Cardiac fibroblast (primary cell): Measurements from ENCODE around the gene SYNDIG1.

Source experiments
- DNase-seq, 2 donors: peaks; one replicate each; pipeline versions ENCODE4 v3.0.0 to v3.0.0-alpha.2; 2010; ENCODE audit warnings: low read depth in 2 of 2
- H3K4me3 ChIP-seq, 2 donors: replicated peaks in 1 of 2; 1 replicate in 1 of 2; 2 replicates in 1 of 2; pipeline ENCODE4 v1.5.1; 2011; ENCODE audit warnings: low read depth in 2 of 2, low read length in 2 of 2, mild to moderate bottlenecking in 2 of 2, moderate library complexity in 1 of 2
- TF ChIP-seq, protein P1 (sequence below): IDR thresholded peaks from one replicate; pipeline ENCODE4 v1.5.1; 2011; ENCODE audit warnings: low read depth, mild to moderate bottlenecking, low read length, inconsistent platforms

SYNDIG1 gene

DNA sequence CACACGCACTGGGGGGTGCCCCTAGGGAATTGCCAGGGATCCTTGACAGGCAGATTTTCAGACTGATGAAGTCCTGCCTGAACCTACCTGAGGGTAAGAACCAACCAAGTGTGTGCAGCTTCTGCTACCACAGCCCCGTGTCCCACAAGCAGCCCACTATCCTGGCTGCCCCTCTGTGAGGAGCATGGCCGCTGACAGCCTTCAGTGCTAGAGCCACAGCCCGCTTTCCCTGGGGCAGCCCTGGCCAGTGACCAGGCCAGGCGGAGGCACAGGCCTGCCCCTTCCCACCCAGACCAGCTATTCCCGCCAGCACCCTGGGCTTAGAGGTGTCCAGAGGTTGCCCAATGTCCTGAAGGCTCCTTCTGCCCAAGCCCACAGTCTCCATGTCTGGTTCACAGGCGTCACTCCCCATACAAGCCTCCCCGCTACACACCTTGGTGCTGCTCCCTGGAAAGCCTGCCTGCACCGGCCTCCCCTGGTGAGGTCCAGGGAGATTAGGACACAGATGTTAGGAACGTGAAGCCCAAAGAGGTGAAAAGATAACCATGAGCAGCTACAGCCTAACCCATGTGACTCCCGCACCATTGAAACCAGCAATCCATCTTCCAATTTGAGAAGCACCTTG is 207.0 kb downstream of the SYNDIG1 start:
- DNase-seq, result no peak
- no peak overlapping the region for H3K4me3 ChIP-seq
- TF ChIP-seq, protein P1, sequence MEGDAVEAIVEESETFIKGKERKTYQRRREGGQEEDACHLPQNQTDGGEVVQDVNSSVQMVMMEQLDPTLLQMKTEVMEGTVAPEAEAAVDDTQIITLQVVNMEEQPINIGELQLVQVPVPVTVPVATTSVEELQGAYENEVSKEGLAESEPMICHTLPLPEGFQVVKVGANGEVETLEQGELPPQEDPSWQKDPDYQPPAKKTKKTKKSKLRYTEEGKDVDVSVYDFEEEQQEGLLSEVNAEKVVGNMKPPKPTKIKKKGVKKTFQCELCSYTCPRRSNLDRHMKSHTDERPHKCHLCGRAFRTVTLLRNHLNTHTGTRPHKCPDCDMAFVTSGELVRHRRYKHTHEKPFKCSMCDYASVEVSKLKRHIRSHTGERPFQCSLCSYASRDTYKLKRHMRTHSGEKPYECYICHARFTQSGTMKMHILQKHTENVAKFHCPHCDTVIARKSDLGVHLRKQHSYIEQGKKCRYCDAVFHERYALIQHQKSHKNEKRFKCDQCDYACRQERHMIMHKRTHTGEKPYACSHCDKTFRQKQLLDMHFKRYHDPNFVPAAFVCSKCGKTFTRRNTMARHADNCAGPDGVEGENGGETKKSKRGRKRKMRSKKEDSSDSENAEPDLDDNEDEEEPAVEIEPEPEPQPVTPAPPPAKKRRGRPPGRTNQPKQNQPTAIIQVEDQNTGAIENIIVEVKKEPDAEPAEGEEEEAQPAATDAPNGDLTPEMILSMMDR, result no peak

GRCh38 chr20:24676978-24677370 is 207.5 kb downstream of the SYNDIG1 start:
- H3K4me3 ChIP-seq, result no peak overlapping the region
- TF ChIP-seq, protein P1, result no peak
- DNase-seq, result no peak

- TF ChIP-seq, protein P1, result no peak
- no peak for DNase-seq
- H3K4me3 ChIP-seq, result no peak overlapping the region
Observed at GRCh38 chr20:24677626-24678315, 208.3 kb downstream of the SYNDIG1 start.

DNA sequence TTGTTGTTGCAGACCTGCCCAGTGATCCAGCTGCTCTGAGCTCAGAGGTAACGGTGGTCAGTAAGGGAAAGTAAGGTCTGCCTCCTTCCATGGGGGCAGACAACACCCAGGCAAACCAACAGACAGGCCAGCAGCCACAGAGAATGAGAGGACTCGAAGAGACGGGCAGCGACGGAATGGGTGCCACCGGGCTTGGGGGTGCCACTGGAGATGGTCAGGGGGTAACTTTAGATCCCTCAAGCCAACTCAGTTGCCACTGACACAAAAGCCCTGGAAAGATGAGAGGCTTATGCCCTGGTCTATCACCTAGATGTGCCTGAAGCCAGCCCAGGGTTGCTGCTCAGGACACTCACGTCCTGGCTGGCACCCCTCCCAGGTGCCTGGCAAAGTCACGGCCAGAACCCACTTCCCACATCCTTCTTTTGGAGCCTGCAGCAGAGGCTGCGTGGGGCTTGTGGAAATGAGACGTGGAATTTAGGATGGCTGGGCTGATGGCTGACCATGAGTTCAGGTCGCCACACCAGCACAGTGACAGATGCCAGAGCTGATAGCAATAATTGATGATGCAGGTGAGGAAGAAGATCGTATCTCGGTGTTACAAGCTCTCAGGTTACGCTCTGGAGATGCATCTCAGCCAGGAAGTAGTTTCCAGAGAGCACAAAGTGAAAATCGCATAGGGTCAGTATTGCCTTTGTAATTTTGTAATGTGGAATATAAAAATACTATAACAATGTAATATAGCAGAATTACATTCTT is 209.1 kb downstream of the SYNDIG1 start:
- H3K4me3 ChIP-seq, result no peak overlapping the region
- no peak for DNase-seq
- TF ChIP-seq, protein P1, result no peak

GRCh38 chr20:24679448-24680047 is 210.1 kb downstream of the SYNDIG1 start:
- no peak for DNase-seq
- H3K4me3 ChIP-seq, result no peak overlapping the region
- TF ChIP-seq, protein P1, result no peak

GRCh38 chr20:24681634-24682495 is 212.4 kb downstream of the SYNDIG1 start:
- H3K4me3 ChIP-seq, result no peak overlapping the region
- TF ChIP-seq, protein P1, result no peak
- no peak for DNase-seq
